GM10248 (cell line): ENCODE data around the gene PDE4D.

Source experiments
- CTCF ChIA-PET: fragments of 300-600 bp; sonication (Branson Sonifier 250); formaldehyde crosslinking; extraction: SDS; loops from one replicate; lab custom pipeline; 2021; ENCODE audit warnings: antibody characterized with exemption; lab: Yijun Ruan, JAX
- POLR2A ChIA-PET: fragments of 350-650 bp; sonication (Branson Sonifier 250); formaldehyde crosslinking; extraction: SDS; loops from one replicate; lab custom pipeline; 2020; ENCODE audit warnings: antibody characterized with exemption; lab: Yijun Ruan, JAX
- DNase-seq: peaks from one replicate; pipeline ENCODE4 v3.0.0; 2012; ENCODE audit errors: extremely low spot score
- CTCF ChIP-seq: IDR thresholded peaks from 2 replicates; pipeline ENCODE4 v1.5.1; 2012; ENCODE audit warnings: mild to moderate bottlenecking, low read depth; ENCODE audit errors: extremely low read depth, missing control alignments, control extremely low read depth

PDE4D gene

GRCh38 chr5:59099270-59099994, 794.1 kb downstream of the PDE4D start:
- DNase-seq, result no peak
- no peak for TF ChIP-seq CTCF
- CTCF ChIA-PET, result no interaction called here
- POLR2A ChIA-PET, result no interaction called here

GRCh38 chr5:59098743-59099142, 794.8 kb downstream of the PDE4D start:
- CTCF ChIA-PET, result no interaction called here
- DNase-seq, result no peak
- no peak for TF ChIP-seq CTCF
- POLR2A ChIA-PET, result no interaction called here

GRCh38 chr5:59097712-59098111, 795.8 kb downstream of the PDE4D start:
- ChIA-PET POLR2A (no interaction called here), CTCF (no interaction called here)
- no peak for DNase-seq
- TF ChIP-seq CTCF, result no peak

- POLR2A ChIA-PET, result no interaction called here
These were observed 796.4 kb downstream of the PDE4D start for GRCh38 chr5:59097116-59097515.

GRCh38 chr5:59095480-59095879, 798.0 kb downstream of the PDE4D start:
- ChIA-PET POLR2A (no interaction called here), CTCF (interaction anchor here (1.2 to 1.4 kb wide), 3 partner anchors 10 to 118 kb away, joined by 3 to 4 read pairs (median 4); no protein-coding TSS in a partner anchor)
- TF ChIP-seq CTCF, result no peak
- no peak for DNase-seq

More at GRCh38 chr5:59097116-59097515, 796.4 kb downstream of the PDE4D start:
- CTCF ChIA-PET, result no interaction called here
- no peak for TF ChIP-seq CTCF
- DNase-seq, result no peak

GRCh38 chr5:59094864-59095263, 798.7 kb downstream of the PDE4D start:
- DNase-seq, result no peak
- CTCF ChIA-PET, result interaction anchor here (1.3 to 1.4 kb wide), 2 partner anchors 61 to 117 kb away, joined by 3 to 4 read pairs; no protein-coding TSS in a partner anchor
- POLR2A ChIA-PET, result no interaction called here
- TF ChIP-seq CTCF, result no peak

GRCh38 chr5:59093329-59093728, 800.2 kb downstream of the PDE4D start:
- no peak for TF ChIP-seq CTCF
- no peak for DNase-seq

More at GRCh38 chr5:59093329-59093728, 800.2 kb downstream of the PDE4D start:
- POLR2A ChIA-PET, result no interaction called here
- CTCF ChIA-PET, result interaction anchor here (0.8 kb wide), 1 partner anchor 17 kb away, joined by 3 read pairs; no protein-coding TSS in a partner anchor
